IPS-18c (cell line): Measurements from ENCODE around the gene POLA1.

ENCODE experiments used
- H3K4me3 ChIP-seq: 2 replicates; pipeline ENCODE4 v1.7.0; 2013; ENCODE audit warnings: low read depth, mild to moderate bottlenecking, low read length, moderate library complexity; ENCODE audit not compliant: insufficient read depth
- H3K9me3 ChIP-seq: one replicate; pipeline ENCODE4 v1.6.1; 2013; ENCODE audit warnings: mild to moderate bottlenecking, low read length, moderate library complexity; ENCODE audit not compliant: control insufficient read depth, insufficient read depth

The POLA1 gene

DNA sequence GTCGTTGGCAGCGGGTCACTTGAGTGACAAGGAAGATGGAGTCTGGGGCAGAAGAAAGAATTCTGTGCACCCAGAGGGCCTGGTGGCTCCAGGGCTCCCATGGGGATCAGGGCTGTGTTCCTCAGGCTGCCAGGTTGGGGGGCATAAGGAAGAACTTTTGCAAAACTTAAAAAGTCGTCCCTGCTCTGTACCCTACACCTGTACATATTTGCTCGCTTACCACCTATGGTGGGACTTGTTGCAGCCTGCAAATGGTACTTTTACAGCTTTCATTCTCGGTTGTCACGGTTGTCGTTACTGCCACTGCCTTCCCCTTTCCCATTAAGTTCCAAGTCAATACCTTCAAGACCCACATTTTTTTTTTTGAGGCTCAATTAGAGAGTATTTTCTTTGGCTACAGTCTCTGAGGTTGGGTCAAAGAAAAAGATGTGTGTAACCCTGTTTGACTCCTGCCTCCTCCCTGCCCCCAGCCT is 312.9 kb downstream of the POLA1 start:
- Histone ChIP-seq H3K9me3 (peaks cover 2% of the 10 kb centered on the region), H3K4me3 (no peak overlapping the region)

DNA sequence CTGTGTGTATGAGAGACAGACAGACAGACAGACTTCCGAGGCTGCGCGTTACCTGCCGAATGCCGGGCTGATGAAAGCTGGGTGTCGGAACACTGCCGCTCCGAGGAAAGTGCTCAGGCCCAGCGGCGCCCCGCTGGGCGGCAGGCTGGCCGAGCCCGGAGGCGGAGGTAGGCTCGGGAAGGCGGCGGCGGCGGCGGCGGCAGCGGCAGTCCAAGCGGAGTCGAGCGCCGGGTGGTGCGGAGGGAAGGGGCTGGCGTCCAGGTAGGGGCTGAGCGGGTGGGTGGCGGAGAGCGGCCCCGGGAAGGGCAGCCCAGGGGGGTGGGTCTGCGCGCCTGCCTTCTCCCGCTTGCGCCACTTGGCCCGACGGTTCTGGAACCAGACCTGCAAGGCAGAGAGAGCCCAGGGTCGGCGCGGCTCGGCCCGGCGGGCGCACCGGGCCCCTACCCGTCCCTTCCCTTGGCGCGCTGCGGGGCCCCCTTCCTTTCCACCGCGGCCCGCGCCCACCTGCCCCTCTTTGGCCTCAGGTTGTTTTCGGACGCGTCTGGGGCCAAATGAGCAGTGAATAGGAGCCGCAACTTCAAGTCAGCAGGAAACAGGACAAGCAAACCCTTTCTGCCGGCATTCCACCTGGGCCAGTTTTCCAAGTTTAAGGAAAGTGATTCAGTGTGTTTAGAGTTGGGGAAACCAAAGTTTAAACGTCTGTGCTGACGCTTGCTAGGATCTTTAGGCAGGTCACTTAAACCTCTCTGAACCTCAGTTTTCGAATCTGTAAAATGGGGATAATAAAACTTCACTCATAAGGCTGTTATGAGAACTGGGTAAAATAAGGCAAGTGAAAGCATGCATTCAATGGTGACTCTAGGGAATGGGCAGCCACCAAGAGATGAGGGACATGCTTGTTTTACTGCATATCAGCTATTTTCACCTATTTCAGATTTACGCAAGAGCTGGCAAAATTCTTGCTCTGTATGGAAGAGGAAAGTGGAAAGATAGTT is 313.6 kb downstream of the POLA1 start:
- Histone ChIP-seq H3K9me3 (peaks cover 2% of the 10 kb centered on the region), H3K4me3 (peak overlapping the region; percentile 38; the same call in 1 of the 2 replicates)

GRCh38 chrX:25009407-25009806 is 315.7 kb downstream of the POLA1 start:
- Histone ChIP-seq H3K4me3 (no peak overlapping the region), H3K9me3 (peaks cover 2% of the 10 kb centered on the region)

- H3K9me3 ChIP-seq, result peaks cover 2% of the 10 kb centered on the region
- no peak overlapping the region for H3K4me3 ChIP-seq
Observed at GRCh38 chrX:25010784-25011588, 317.3 kb downstream of the POLA1 start.

GRCh38 chrX:25011589-25012432 is 318.1 kb downstream of the POLA1 start:
- Histone ChIP-seq H3K4me3 (peak overlapping the region; percentile 34; the same call in 1 of the 2 replicates), H3K9me3 (peaks cover 2% of the 10 kb centered on the region)

DNA sequence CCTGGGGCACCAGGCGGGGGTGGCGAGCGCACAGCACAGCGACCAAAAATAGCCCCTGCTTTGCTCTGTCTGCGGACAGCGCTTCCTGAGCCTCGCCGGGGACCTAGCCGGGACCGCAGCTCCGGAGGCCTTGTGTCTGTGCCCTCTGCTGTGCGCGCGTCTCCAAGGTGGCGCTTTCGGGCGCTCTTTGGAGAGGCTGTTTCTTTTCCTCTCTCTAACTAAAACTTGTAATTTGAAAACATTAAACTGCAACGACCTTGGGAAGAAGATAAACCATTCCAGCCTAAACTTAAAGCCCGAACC is 318.7 kb downstream of the POLA1 start:
- H3K4me3 ChIP-seq, result 0 out of 2 replicates have a peak overlapping the region, but pooled peaks have one; percentile 34

DNA sequence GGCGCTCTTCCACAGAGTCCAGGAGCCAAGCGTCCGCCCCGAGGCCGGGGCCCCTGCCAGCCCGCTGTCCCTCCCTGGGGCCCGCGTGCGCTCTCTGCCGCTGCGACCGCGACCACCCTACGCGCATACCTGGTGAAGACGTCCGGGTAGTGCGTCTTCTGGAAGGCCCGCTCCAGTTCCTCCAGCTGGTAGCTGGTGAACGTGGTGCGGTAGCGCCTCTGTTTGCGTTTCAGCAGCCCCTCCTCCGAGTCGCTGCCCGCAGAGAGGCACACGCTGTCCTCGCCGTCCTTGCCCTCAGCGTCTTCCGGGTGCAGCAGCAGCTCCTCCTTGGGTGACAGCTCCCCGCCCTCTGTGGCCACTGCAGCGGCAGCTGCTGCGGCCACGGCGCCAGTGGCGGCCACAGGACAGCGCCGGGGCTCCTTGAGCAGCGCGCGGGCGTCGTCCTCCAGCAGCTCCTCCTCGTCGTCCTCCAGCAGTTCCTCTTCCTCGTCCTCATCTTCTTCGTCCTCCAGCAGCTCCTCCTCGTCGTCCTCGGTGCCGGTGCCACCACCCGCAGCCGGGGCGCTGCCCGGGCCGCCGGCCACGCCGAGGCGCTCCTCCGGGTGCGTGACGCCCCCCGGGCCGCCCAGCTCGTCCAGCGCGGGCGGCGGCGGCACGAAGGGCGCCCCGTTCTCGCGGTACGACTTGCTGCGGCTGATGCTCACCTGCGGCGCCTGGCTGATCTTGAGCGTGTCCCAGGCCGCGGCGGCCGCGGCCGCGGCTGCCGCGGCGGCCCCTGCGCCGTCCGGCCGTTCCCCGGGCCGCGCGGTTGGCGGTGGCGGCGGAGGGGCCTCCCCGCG is 319.3 kb downstream of the POLA1 start:
- no peaks in the 10 kb centered on the region for H3K9me3 ChIP-seq
- peak overlapping the region; percentile 20; the same call in 1 of the 2 replicates for H3K4me3 ChIP-seq

More for the DNA sequence above, 318.7 kb downstream of the POLA1 start:
- H3K9me3 ChIP-seq, result peaks cover 1% of the 10 kb centered on the region

DNA sequence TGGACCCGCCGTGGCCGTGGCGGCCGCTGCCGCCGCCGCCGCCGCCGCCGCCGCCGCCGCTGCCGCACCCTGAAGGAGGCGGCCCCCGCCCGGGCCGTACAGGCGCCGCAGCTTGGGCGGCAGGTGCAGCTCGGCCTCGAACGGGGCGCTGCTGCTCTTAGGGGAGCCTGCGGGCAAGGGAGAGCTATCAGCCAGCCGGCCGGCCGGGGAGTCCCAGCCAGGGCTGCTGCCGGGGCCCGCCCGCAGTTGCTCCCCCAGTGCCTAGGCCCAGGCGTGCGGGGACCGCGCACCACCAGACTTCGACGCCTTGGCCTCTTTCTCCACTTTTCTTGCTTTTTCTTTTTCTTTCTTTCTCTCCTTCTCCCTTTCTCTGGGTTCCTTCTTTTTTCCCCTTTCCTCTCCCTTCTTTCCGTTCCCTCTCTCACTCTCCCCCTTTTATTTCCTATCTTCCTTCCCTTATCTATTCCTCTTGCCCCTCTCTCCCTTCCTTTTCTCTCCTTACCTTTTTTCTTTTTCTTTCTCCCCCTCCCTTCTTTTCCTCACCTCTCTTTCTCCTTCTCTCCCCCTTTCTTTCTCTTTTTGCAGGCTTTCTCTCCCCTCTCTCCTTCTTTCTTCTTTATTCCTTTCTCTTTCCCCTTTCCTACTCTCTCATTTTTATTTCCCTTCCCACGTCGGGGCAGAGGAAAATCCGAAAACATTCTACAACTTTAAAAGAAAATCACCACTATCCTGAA is 320.1 kb downstream of the POLA1 start:
- H3K4me3 ChIP-seq, result no peak overlapping the region
- no peaks in the 10 kb centered on the region for H3K9me3 ChIP-seq

- Histone ChIP-seq H3K4me3 (no peak overlapping the region), H3K9me3 (no peaks in the 10 kb centered on the region)
Observed at GRCh38 chrX:25014366-25014838, 320.7 kb downstream of the POLA1 start.

DNA sequence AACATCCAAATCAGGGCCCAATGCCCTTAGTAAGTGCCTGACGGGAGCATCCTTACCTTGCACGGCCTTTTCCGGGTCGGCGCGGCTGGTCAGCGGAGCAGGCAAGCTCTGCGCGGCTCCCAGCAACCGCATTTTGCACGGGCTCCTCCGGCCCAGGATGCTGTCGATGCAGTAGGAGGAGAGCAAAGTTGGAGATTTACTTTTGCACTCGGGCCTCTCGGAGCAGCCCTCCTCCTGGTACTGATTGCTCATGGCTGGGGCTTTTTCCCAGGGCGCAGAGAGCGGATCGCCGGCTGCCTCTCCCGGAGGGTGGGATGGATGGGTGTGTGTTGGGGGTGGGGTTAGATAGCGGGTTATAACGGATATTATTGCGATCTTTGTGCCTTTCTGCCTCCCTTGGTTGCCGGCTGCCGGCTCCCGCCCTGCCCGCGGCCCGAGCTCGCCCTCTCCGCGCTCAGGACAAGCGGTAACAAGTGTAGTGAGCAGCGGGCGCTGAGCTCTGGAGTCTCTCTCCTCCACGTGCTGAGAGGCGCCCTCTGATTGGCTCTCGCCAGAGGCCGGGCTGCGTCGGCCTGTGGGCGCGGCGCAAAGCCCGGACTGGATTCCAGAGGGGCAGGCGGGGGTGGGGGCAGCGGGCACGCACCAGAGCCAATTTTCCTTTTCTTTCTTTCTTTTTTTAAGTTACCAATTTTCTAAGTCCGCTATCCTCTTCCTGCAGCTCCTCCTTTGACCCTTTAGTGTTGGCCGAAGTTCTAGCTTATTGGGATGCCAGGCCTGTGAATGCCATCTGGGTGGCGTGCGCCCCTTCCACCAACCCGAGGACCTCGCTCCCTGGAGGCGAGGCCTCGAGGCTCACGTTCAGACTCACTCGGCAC is 322.0 kb downstream of the POLA1 start, which contains the start of gene ARX:
TSS of gene ARX (minus strand) at position 480 of the 875 bp plus-strand sequence. CDS start at position 252, 228 bp downstream.
- Histone ChIP-seq H3K4me3 (peak within 1 kb of the TSS; percentile 38), H3K9me3 (no peaks in the 10 kb centered on the region)

- 0 out of 2 replicates have a peak overlapping the region, but pooled peaks have one; percentile 5 for H3K4me3 ChIP-seq
- H3K9me3 ChIP-seq, result no peaks in the 10 kb centered on the region
Observed at GRCh38 chrX:25016361-25016671, 322.6 kb downstream of the POLA1 start.

DNA sequence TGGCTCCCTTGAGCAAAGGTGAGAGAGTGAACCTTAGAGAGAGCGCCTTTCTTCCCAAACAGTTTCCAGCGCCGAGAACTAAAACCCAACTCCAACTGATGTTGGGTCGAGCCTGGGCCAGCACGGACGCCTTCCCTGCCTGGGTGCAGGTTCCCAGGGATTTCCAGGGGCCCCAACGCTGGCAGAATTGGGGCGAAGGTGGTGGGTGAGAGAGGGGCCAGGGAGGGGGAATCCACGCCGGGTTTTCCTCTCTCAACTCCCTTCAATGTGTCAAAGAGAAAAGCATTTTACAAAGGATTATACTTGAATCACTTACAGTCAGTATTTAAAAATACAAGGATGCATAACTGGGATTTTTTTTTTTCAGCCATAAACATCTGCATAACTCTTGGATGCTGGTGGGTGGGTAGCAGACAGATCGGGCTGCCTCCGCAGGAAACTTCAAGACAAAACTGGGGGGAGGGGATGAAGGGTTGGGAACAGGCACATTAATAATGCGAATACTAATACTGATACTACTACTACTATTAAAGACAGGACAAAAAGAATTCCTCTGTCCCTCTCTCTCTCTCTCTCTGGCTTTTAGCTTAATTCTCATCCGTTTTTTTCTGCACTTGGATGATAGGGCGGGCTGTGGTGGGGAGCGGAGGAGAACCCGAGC is 323.4 kb downstream of the POLA1 start:
- H3K9me3 ChIP-seq, result no peaks in the 10 kb centered on the region
- peak overlapping the region; percentile 22 for H3K4me3 ChIP-seq

DNA sequence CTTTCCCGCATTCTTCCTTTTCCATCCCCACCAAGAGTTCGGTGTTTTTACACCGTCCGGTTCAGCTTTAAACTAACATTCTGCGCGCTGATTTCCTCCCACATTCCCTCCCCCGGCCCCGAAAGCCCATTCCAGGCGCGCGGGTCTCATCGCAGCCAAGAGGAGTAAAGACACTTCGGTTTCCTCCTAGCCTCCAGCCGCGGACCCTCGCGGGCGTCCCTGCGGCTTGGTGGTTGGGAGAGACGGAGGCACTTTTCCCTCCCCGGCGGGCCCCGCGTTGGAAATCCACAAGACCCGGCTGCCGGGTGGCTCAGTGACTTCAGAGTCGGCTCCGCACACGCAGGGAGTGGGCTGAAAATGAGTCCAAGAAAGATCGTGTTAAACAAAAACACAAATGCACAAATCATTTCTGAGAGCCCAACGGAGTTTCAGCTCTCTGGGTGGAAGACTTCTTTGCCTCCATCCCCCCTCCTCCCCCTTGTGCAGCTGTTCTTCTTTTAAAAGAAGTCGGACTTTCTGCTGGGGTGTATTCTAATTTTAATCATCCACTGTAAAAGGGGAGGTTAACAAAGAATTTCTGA is 324.0 kb downstream of the POLA1 start:
- H3K4me3 ChIP-seq, result peak overlapping the region; percentile 46
- no peaks in the 10 kb centered on the region for H3K9me3 ChIP-seq

DNA sequence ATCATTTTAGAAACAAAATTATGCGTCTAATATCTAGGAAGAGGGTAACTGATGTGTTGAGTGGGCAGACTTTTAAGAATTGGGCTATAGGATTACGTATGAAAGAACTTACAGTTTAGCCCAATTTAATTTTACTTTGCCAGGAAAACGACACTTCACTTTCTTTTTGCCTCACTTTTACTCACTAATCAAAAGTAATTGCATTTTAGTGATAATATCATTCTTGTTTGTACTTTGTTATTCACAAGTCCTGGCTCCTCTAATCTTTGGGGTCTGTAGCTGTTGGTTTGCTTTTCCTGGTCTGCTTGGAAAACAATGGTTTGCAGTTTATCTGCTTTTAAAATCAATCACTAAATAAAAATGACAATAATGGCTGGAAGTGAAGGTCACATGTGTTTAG is 325.0 kb downstream of the POLA1 start:
- H3K9me3 ChIP-seq, result no peaks in the 10 kb centered on the region
- H3K4me3 ChIP-seq, result no peak overlapping the region
